Stimulated activated CD8-positive, alpha-beta memory T cell treated with anti-CD3 and anti-CD28 coated beads, Interleukin-12 subunit alpha, Interleukin-12 subunit beta, amount 100 ng/mL, for 24 hours (primary cell): Measurements from ENCODE around the gene TMEM53.

Experiments used
- DNase-seq: peaks from one replicate; pipeline ENCODE4 v3.0.0-alpha.2; 2020; ENCODE audit errors: extremely low read depth

Gene TMEM53

GRCh38 chr1:44698138-44698537 is 23.9 kb upstream of the TMEM53 start:
- no peak for DNase-seq

- DNase-seq, result no peak
Measured at GRCh38 chr1:44696789-44697345, 22.6 kb upstream of the TMEM53 start.

GRCh38 chr1:44696101-44696500 is 21.8 kb upstream of the TMEM53 start:
- no peak for DNase-seq

GRCh38 chr1:44695671-44696070 is 21.4 kb upstream of the TMEM53 start:
- DNase-seq, result no peak

GRCh38 chr1:44694863-44695478 is 20.7 kb upstream of the TMEM53 start:
- DNase-seq, result no peak

- DNase-seq, result no peak
Measured at GRCh38 chr1:44693900-44694299, 19.6 kb upstream of the TMEM53 start.

- DNase-seq, result no peak
Measured at GRCh38 chr1:44693159-44693558, 18.9 kb upstream of the TMEM53 start.

GRCh38 chr1:44689447-44689765 is 15.1 kb upstream of the TMEM53 start:
- DNase-seq, result no peak

GRCh38 chr1:44688760-44689446 is 14.6 kb upstream of the TMEM53 start:
- DNase-seq, result no peak

GRCh38 chr1:44685881-44686280 is 11.6 kb upstream of the TMEM53 start:
- DNase-seq, result no peak

GRCh38 chr1:44685218-44685617 is 10.9 kb upstream of the TMEM53 start:
- no peak for DNase-seq

GRCh38 chr1:44684525-44684924 is 10.2 kb upstream of the TMEM53 start:
- DNase-seq, result no peak

- no peak for DNase-seq
Measured at GRCh38 chr1:44682883-44683265, 8.6 kb upstream of the TMEM53 start.

- DNase-seq, result no peak
Measured at GRCh38 chr1:44681905-44682882, 7.9 kb upstream of the TMEM53 start.

- no peak for DNase-seq
Measured at GRCh38 chr1:44679468-44679867, 5.2 kb upstream of the TMEM53 start.

- DNase-seq, result no peak
Measured at GRCh38 chr1:44678626-44679025, 4.3 kb upstream of the TMEM53 start.

GRCh38 chr1:44678120-44678519 is 3.8 kb upstream of the TMEM53 start:
- DNase-seq, result no peak

- DNase-seq, result no peak
Measured at GRCh38 chr1:44677201-44677766, 3.0 kb upstream of the TMEM53 start.

GRCh38 chr1:44676484-44677200 is 2.4 kb upstream of the TMEM53 start:
- no peak for DNase-seq

GRCh38 chr1:44675186-44675585 is 905 bp upstream of the TMEM53 start:
- DNase-seq, result no peak

GRCh38 chr1:44673675-44674112 is 587 bp downstream of the TMEM53 start:
- DNase-seq, result no peak
